ENCODE data around the gene ADAMTS7.
A peak's percentile ranks its signal among the peaks of the same experiment; 100 is the strongest.
"Not testable (repeated sequence)": the region's sequence is repeated elsewhere in the genome, so short reads cannot be mapped to it uniquely, and the experiment has no call there.

Gene ADAMTS7

DNA sequence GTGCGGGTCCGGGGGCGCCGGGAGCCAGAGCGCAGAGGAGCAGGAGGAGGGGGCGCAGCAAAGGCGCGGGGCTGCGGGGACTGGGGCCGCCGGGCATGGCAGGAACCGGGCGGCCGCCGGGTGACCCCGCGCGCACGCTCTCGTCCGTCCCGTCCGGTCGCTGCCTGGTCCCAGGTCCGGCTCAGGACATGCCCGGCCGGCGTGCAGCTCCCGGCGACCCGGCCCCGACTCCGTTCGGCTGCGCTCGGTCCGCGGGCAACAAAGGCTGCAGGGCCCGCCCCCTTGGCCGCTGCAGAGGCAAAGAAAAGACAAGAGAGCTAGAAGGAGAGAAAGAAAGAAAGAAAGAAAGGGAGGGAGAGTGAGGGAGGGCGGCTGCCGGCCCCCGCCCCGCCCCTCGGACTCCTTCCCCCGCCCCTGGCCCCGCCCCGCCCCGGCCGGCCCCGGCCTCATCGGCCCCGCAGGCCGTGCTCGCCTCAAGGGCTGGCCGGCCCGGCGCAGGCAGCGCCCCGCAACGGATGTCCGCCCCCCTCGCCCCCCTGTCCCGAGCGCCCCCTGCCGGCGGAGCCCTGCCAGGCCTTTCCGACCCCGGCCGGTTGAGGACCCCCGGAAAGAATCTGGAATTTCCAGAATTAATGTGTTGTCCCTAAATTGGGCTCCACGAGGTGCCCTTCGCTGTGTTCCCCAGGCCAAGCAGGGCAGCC is at the start of gene ADAMTS7:
TSS of gene ADAMTS7 (minus strand) at position 341 of the 701 bp plus-strand sequence. CDS start at position 97, 244 bp downstream.
- Mint-ChIP-seq H3K36me3 (peaks cover 4% of the 10 kb centered on the region), H3K4me1 (ENCODE audit: low read depth) (peaks cover 10% of the 10 kb centered on the region), H3K27ac (no peak within 1 kb of the TSS), H3K27me3 (peaks cover 26% of the 10 kb centered on the region), H3K4me3 (peak within 1 kb of the TSS; percentile 85), H3K9me3 (ENCODE audit: low read depth) (no peaks in the 10 kb centered on the region)

DNA sequence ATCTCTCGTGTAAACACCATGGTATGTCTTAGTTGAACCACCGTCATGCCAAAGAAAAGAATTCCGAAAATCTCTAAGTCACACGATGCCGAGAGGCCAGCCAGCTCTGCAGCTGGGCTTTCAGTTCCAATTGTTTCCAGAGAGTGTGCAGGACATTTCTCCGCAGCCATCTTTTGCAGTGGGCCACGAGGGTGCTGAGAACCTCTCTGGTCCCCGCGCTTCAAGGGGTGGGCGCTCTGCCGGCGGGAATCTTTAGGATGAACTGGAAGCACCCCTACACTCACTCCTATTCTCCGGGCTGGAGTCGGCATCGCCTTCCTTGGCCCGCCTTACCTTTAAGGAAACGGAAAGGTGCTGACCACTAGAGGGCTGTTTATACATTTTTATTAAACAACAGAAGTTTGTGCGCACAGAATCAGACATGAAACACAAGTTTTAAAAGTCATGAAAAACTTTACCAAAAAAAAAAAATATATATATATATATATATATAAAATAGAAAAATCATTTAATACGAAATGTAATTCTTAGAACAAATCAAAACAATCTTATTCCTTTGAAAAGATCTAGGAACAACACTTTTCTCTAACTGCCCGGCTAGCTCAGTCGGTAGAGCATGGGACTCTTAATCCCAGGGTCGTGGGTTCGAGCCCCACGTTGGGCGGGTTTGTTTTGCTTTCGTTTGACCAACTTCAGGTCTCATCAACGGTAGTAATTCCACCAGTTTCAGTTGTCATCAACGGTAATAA is 48.9 kb upstream of the ADAMTS7 start:
- Mint-ChIP-seq H3K4me1 (ENCODE audit: low read depth) (peaks cover 6% of the 10 kb centered on the region), H3K27me3 (no peaks in the 10 kb centered on the region), H3K36me3 (no peaks in the 10 kb centered on the region), H3K4me3 (peak overlapping the region; percentile 86), H3K27ac (peak overlapping the region; percentile 73), H3K9me3 (ENCODE audit: low read depth) (no peaks in the 10 kb centered on the region)

- H3K9me3 Mint-ChIP-seq (ENCODE audit: low read depth), result no peaks in the 10 kb centered on the region
- no peak overlapping the region for H3K27ac Mint-ChIP-seq
- H3K27me3 Mint-ChIP-seq, result no peaks in the 10 kb centered on the region
- no peak overlapping the region for H3K4me3 Mint-ChIP-seq
- no peaks in the 10 kb centered on the region for H3K36me3 Mint-ChIP-seq
- H3K4me1 Mint-ChIP-seq (ENCODE audit: low read depth), result peaks cover 6% of the 10 kb centered on the region
These were observed 44.5 kb upstream of the ADAMTS7 start for GRCh38 chr15:78855746-78856145.

- H3K9me3 Mint-ChIP-seq (ENCODE audit: low read depth), result no peaks in the 10 kb centered on the region
- no peaks in the 10 kb centered on the region for H3K36me3 Mint-ChIP-seq
- H3K27ac Mint-ChIP-seq, result no peak overlapping the region
- peaks cover 1% of the 10 kb centered on the region for H3K4me1 Mint-ChIP-seq (ENCODE audit: low read depth)
- H3K4me3 Mint-ChIP-seq, result no peak overlapping the region
- H3K27me3 Mint-ChIP-seq, result no peaks in the 10 kb centered on the region
These were observed 43.6 kb upstream of the ADAMTS7 start for GRCh38 chr15:78854833-78855372.

GRCh38 chr15:78853500-78853899 is 42.2 kb upstream of the ADAMTS7 start:
- Mint-ChIP-seq H3K36me3 (no peaks in the 10 kb centered on the region), H3K27ac (no peak overlapping the region), H3K9me3 (ENCODE audit: low read depth) (no peaks in the 10 kb centered on the region), H3K4me1 (ENCODE audit: low read depth) (no peaks in the 10 kb centered on the region), H3K4me3 (no peak overlapping the region), H3K27me3 (no peaks in the 10 kb centered on the region)

GRCh38 chr15:78850941-78851755 is 39.9 kb upstream of the ADAMTS7 start:
- no peaks in the 10 kb centered on the region for H3K9me3 Mint-ChIP-seq (ENCODE audit: low read depth)
- H3K4me1 Mint-ChIP-seq (ENCODE audit: low read depth), result no peaks in the 10 kb centered on the region
- no peak overlapping the region for H3K4me3 Mint-ChIP-seq
- no peaks in the 10 kb centered on the region for H3K36me3 Mint-ChIP-seq
- H3K27ac Mint-ChIP-seq, result no peak overlapping the region
- H3K27me3 Mint-ChIP-seq, result no peaks in the 10 kb centered on the region

- no peaks in the 10 kb centered on the region for H3K27me3 Mint-ChIP-seq
- H3K4me1 Mint-ChIP-seq (ENCODE audit: low read depth), result no peaks in the 10 kb centered on the region
- no peaks in the 10 kb centered on the region for H3K9me3 Mint-ChIP-seq (ENCODE audit: low read depth)
- H3K36me3 Mint-ChIP-seq, result no peaks in the 10 kb centered on the region
- no peak overlapping the region for H3K27ac Mint-ChIP-seq
- H3K4me3 Mint-ChIP-seq, result no peak overlapping the region
These were observed 39.1 kb upstream of the ADAMTS7 start for GRCh38 chr15:78850352-78850751.

DNA sequence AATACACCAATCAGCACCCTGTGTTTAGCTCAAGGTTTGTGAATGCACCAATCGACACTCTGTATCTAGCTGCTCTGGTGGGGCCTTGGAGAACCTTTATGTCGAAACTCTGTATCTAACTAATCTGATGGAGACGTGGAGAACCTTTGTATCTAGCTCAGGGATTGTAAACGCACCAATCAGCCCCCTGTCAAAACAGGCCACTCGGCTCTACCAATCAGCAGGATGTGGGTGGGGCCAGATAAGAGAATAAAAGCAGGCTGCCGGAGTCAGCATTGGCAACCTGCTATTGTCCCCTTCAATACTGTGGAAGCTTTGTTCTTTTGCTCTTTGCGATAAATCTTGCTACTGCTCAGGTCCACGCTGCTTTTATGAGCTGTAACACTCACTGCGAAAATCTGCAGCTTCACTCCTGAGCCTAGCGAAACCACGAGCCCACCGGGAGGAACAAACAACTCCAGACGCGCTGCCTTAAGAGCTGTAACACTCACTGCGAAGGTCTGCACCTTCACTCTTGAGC is 36.2 kb upstream of the ADAMTS7 start:
- not testable (repeated sequence) for H3K4me1 Mint-ChIP-seq (ENCODE audit: low read depth); H3K27me3 Mint-ChIP-seq; H3K4me3 Mint-ChIP-seq; H3K9me3 Mint-ChIP-seq (ENCODE audit: low read depth); H3K36me3 Mint-ChIP-seq; H3K27ac Mint-ChIP-seq

DNA sequence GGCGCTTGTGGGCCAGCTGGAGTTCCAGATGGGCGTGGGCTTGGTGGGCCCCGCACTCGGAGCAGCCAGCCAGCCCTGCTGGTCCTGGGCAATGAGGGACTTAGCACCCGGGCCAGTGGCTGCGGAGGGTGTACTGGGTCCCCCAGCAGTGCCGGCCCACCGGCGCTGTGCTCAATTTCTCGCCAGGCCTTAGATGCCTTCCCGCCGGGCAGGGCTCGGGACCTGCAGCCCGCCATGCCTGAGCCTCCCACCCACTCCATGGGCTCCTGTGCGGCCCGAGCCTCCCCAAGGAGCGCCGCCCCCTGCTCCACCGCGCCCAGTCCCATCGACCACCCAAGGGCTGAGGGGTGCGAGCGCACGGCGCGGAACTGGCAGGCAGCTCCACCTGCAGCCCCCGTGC is 35.6 kb upstream of the ADAMTS7 start:
- H3K27ac Mint-ChIP-seq; H3K4me1 Mint-ChIP-seq (ENCODE audit: low read depth); H3K9me3 Mint-ChIP-seq (ENCODE audit: low read depth); H3K4me3 Mint-ChIP-seq; H3K36me3 Mint-ChIP-seq; H3K27me3 Mint-ChIP-seq: not testable (repeated sequence)

- no peak overlapping the region for H3K4me3 Mint-ChIP-seq
These were observed 31.3 kb upstream of the ADAMTS7 start for GRCh38 chr15:78842519-78842918.

GRCh38 chr15:78841891-78842290 is 30.6 kb upstream of the ADAMTS7 start:
- Mint-ChIP-seq H3K4me3 (no peak overlapping the region), H3K9me3 (ENCODE audit: low read depth) (no peaks in the 10 kb centered on the region), H3K36me3 (no peaks in the 10 kb centered on the region), H3K27ac (no peak overlapping the region), H3K4me1 (ENCODE audit: low read depth) (no peaks in the 10 kb centered on the region), H3K27me3 (no peaks in the 10 kb centered on the region)

More at GRCh38 chr15:78842519-78842918, 31.3 kb upstream of the ADAMTS7 start:
- no peaks in the 10 kb centered on the region for H3K4me1 Mint-ChIP-seq (ENCODE audit: low read depth)
- H3K36me3 Mint-ChIP-seq, result no peaks in the 10 kb centered on the region
- no peak overlapping the region for H3K27ac Mint-ChIP-seq
- no peaks in the 10 kb centered on the region for H3K27me3 Mint-ChIP-seq
- H3K9me3 Mint-ChIP-seq (ENCODE audit: low read depth), result no peaks in the 10 kb centered on the region

- Mint-ChIP-seq H3K36me3 (no peaks in the 10 kb centered on the region), H3K27ac (no peak overlapping the region), H3K4me1 (ENCODE audit: low read depth) (no peaks in the 10 kb centered on the region), H3K27me3 (no peaks in the 10 kb centered on the region), H3K4me3 (no peak overlapping the region), H3K9me3 (ENCODE audit: low read depth) (no peaks in the 10 kb centered on the region)
These were observed 30.1 kb upstream of the ADAMTS7 start for GRCh38 chr15:78841376-78841706.

- Mint-ChIP-seq H3K9me3 (ENCODE audit: low read depth) (no peaks in the 10 kb centered on the region), H3K4me3 (no peak overlapping the region), H3K4me1 (ENCODE audit: low read depth) (no peaks in the 10 kb centered on the region), H3K36me3 (no peaks in the 10 kb centered on the region), H3K27ac (no peak overlapping the region), H3K27me3 (peaks cover 2% of the 10 kb centered on the region)
These were observed 29.6 kb upstream of the ADAMTS7 start for GRCh38 chr15:78840661-78841375.

DNA sequence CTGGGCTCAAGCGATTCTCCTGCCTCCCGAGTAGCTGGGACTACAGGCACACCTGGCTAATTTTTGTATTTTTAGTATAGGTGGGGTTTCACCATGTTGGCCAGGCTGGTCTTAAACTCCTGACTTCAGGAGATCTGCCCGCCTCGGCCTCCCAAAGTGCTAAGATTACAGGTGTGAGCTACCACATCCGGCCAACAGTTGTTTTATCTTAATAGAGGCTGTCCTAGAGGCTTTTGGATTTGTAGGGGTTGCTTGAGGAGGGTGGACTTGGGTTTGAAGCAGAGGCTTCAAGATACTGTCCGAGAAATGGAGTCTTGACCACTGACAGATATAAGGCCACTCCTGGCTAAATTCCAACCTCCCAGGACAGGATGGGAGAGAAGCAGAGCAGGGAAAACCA is 27.9 kb upstream of the ADAMTS7 start:
- H3K4me1 Mint-ChIP-seq (ENCODE audit: low read depth); H3K9me3 Mint-ChIP-seq (ENCODE audit: low read depth); H3K36me3 Mint-ChIP-seq; H3K4me3 Mint-ChIP-seq; H3K27me3 Mint-ChIP-seq; H3K27ac Mint-ChIP-seq: not testable (repeated sequence)

Data from activated naive CD8-positive, alpha-beta T cell (primary cell).